SK-N-DZ (cell line): ENCODE measurements around the gene FZD7.

ENCODE experiments used
- DNase-seq: peaks from one replicate; pipeline ENCODE4 v3.0.0-alpha.2; 2015; ENCODE audit warnings: low spot score

The FZD7 gene

DNA sequence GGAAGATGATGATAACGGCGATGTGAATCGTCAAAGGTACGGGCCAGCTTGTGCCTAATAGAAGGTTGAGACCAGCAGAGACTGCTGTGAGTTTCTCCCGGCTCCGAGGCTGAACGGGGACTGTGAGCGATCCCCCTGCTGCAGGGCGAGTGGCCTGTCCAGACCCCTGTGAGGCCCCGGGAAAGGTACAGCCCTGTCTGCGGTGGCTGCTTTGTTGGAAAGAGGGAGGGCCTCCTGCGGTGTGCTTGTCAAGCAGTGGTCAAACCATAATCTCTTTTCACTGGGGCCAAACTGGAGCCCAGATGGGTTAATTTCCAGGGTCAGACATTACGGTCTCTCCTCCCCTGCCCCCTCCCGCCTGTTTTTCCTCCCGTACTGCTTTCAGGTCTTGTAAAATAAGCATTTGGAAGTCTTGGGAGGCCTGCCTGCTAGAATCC lies 3.0 kb downstream of the FZD7 start:
- DNase-seq = no peak

DNA sequence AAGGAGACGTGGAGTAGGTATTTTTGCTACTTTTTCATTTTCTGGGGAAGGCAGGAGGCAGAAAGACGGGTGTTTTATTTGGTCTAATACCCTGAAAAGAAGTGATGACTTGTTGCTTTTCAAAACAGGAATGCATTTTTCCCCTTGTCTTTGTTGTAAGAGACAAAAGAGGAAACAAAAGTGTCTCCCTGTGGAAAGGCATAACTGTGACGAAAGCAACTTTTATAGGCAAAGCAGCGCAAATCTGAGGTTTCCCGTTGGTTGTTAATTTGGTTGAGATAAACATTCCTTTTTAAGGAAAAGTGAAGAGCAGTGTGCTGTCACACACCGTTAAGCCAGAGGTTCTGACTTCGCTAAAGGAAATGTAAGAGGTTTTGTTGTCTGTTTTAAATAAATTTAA lies 3.4 kb downstream of the FZD7 start:
- no peak for DNase-seq

DNA sequence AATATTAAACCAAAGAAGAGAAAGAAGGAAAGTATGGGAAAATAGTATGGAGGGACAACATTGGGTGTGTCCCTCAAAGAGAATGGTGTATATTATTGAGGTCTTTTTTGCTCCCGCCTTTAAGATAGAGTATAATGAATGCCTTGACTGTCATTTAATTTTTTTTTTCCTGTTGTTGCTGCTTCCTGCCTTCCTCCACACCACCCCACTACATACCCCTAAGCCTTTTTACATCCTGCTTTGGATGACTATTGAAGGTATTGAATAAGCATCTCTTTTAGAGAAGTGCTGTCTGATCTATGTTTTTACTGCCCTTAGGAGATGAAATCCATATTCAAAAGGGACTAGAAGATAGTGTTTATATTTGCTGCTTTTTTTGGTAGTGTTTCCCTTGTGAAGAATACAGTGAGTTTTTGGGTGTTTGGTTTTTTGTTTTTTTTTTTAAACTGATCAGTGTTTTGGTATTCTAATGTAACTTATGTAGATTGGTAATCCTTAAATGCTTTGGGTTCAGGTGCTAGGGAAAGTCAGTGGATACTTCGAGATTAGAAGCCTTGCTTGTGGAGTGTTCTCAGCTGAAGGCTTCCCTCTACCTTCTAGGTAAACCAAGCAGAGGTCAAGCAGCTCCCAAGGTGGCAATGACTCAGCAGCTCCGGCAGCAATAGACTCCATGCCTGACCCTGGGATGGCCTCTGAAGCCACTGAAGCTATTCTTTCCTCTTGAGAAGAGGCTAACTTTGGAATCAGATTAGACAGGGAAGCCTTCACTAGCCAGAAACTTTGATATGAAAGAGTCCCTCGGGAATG lies 5.0 kb downstream of the FZD7 start:
- DNase-seq = no peak

DNA sequence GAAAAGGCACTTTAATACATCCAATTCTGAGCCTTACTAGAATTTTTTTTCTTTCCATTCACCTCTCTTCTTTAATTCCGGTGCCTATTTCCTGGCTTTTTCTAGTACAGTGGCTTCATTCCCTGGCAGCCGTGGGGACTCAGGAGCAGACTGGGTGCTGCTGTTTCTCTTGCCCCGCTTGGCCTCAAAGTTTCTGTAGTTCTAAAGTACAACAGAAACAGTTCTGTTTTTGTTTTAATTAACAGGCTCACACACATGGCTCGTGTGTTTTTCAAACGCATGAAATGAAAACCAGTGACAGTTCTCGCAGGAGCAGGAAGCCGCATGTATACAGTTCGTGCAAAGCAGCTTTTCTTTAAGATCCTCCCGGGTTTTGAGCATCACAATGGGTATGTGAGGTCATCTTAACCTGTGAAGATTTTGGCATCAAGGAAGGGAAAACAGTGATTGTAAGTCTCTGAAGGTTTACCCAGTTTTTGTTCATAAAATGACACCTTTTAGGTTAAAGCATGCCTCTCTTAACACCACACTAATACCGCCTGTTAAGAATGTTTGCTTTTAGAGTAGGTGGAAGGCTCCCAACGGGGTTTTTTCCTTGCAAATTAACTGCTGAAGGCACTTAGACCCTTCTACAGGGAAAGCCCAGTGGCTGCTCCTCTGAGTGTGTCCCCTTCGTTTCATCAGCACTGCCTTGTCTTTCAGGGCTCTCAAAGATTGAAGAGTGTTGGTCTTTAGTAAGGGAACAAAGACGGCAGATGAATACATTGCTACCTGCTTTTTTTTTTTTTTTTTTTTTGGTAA lies 5.8 kb downstream of the FZD7 start:
- no peak for DNase-seq

DNA sequence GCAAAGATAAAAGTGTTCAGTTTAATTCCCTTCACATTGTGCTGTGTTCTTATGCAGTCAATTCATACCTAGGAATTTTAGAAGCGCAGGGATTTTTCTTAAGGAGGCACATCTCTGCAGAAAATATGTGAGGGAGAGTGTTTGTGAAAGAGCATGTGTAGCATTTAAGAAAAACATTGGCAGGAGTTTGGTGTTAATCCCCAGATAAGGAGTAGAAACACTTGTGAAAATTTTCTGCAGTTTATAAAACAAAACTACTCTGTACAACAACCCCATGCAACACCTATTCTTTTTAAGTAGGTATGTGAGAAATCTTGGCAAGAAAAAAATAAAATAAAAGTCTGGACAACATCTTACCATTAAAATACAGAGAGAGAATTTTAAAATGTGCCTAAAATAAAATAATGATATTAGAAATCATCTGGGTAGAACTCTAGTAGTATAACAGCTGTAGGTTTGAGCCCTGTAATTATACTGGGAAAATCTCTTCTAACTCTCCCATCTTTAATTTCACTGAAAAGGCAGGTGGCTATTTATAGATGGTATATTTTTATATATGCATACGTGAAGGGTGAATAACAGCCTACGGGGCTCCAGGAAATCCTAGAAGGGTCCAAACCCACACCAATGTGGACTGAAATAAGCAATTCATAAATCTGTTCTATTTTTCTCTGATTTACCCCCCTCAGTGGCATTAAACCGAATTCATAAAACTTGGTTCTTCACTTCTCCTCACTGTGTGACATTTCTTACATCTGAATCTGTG lies 6.6 kb downstream of the FZD7 start:
- DNase-seq = no peak

DNA sequence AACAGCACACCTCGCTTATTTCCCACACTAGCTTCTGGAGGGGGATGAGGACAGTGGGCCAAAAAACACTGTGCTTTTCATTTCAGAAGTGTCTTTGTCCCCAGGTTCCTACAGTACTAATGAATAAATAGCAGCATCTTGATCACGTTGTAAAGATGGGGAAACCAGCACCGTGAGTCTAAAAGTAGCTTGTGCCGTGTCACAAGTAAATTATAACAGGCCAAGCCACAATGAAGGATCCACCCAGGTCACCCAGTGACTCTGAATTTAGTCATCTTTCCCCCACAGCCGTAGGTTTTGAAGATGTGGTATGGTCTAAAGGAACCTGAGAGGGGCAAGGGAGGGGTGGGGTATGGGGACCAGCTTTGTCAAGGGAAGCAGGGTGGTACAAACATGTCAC lies 8.8 kb downstream of the FZD7 start:
- no peak for DNase-seq

DNA sequence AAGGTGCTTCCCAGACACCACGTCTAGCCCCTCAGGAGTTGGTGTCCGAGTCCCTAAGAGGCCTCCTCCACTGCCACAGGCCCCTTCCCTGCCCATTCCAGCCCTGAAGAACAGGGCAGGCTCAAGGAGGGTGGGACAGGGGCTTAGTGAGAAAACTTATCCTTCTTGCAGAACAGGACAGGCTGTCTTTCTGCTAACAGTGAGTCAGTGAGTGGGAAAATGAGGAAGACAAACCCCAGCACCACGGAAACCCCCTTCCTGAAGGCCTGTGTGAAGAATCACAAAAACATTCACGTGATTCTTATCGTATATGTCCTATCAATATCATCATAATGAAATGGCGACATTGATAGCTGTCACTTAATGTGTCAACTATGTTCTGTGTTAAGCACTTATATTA lies 9.8 kb downstream of the FZD7 start:
- no peak for DNase-seq

DNA sequence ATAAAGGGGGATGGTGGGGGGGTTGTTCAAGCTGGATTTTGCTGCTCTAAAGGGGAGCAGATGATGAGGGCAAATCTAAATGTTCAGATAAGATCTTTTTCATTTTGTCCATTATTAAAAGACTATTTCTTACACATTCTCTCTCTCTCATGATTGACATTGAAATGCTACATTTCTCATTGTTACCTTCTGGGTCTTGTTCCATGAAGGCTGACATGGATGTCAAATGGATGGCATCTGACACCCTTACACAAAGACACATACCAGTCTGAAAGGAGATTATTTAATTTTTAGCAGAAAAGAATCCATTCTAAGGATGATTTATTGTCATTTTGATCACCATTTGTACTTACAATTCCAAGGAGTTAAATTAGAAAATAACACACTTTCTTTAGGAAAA lies 11.1 kb downstream of the FZD7 start:
- no peak for DNase-seq

DNA sequence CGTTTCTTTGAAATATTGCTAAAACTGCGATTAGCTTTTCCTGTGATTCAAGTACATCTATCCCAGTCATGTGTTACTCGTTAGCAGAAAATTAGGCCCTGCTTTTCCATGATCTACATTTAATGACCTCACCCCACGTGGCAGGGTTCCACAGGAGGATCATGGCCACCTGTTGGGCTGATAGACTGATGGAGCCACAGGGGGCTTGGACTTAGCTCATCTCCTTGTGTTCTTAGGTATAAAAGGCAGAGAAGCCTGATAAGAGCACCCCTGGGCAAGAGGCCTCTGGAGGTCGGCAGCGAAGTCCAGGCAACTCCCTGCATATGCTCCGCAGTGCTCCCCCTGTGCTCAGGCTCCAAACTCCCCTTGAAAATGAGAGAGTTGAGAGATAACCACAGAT lies 12.9 kb downstream of the FZD7 start:
- no peak for DNase-seq

DNA sequence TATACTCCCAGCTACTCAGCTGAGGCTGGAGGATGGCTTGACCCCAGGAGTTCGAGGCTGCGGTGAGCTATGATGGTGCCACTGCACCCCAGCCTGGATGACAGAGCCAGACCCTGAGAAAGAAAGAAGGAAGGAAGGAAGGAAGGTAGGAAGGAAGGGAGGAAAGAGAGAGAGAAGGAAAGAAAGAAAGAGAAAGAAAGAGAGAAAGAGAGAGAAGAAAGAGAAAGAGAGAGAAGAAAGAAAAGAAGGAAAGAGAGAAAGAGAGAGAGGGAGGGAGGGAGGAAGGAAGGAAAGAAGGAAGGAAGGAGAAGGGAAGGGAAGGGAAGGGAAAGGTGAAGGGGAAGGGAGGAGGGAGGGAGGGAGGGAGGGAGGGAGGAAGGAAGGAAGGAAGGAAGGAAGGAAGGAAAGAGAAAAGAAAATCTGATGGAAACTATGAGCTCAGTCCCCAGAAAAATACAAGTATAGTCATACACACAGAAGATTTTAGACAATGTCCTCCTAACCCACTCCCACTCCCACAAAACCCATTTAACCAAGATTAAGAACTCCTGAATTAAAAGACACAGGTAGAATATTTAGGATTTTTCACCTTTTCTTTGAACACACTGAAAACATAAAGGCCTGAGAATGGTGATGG lies 15.6 kb downstream of the FZD7 start:
- DNase-seq = no peak

DNA sequence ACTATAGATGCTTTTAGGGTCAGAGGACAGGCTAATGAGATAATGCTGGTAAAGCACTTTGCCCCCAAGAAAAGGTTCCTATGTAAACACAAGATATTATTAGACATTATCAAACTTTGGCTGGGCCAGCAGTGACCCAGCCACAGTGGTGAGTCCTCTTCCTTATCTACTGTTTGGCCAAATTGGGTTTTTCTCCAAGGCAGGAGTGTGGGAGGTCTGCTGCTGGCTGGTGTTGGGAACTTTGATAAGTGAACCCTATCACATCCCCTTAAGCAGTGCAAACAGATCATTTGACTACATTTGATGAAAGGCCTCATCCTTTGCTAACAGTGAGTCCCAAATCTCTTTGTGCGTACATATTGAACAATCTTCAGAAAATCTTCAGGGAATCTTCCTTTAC lies 16.2 kb downstream of the FZD7 start:
- DNase-seq = no peak

DNA sequence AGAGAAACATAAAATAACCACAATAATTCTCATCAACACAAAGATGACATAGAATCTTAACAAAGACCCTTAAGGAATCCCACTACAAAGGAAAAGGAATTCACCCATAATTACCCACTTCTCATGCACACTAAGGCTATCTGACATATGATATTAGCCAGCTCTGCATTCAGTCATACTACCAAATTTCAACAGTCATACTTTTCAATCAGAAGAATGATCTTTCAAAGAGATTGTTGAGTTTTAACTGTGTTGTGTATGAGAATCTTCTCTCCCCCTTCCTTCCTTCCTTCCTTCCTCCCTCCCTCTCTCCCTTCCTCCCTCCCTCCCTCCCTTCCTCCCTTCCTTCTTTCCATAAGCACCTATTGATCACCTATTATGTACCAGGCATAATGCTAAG lies 17.0 kb downstream of the FZD7 start:
- no peak for DNase-seq

DNA sequence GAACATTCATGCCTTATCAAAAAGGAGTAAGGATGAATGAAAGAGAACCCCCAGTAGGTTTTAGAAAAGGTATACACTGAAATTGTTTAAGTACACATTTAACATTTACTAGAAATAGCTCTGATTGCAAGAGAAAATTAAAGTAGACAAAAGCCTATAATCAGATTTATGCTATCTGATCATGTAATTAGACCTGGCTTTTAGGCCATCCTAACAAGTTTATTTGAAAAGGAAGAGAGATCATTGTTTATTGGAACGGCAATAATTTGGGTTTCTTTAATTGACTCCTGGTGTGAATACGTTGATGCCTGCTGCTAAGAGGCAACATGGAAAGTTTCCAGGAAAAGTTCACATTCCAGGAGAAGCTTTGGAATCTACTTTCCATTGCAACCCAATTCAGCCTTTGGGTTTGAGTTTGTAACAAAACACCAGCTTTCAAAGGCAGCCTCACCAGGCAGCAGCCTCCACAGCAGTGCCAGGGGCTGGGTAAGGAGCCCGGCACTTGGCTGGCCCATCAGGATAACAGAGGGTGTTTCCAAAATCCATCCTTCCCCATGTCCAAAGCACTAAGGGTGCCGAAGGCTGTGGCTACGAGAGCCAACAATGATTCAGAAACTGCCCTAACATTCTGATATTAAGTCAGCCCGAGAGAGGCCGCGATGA lies 18.0 kb downstream of the FZD7 start:
- DNase-seq = no peak

DNA sequence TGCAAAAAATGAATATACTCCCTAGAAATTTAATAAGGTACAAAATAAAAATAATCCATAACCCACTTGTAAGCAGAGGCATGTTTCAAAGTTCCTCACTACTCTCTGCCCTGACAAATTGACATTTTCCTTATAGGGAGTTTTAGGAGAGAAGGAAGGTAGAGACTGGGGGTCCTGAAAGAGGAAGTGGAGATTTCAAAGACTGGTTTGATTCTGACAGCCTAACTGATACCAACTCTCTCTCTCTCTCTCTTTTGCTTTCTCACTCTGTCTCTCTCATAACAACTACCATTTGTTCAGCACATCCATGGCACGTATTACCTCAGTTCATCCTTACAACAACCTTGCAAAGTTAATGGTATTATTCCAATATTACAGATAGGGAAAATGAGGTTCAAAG lies 18.6 kb downstream of the FZD7 start:
- no peak for DNase-seq

DNA sequence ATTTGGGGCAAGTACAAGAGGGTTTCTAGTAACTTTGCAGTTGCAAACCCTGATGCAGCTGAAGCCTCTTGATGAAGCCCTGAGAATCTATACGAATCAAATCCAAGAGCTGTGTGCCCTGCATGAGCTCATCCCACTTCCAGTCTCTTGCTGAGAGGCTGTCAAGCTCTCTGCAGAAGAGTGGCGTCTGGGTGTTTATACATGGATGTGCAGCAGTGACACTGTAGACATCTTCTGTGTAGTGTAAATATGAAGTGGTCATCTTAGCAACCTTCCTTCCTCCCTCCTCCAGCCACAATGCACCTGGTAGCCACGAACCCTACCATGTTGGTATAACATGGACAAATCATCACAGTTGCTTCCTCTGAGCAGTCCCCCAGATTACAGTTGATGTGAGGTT lies 21.0 kb downstream of the FZD7 start:
- no peak for DNase-seq

DNA sequence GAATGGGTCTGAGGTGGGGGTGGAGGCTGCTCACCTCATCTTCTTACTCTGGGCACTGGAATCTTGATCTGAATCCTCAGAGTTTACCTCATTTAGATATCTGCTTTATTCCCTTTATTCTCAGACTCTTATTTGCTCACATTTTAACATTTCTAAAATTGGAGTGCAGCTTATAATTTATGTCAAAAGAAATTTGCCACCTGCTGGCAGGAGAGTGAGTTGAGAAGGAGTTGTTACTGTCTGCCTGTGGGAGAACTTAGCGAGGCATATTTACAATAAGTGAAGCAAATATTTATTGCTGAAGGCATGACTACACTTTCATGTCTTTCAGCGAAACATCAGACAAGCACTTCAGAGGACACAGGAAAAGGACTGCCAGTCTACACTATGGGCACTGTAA lies 23.0 kb downstream of the FZD7 start:
- DNase-seq = no peak

DNA sequence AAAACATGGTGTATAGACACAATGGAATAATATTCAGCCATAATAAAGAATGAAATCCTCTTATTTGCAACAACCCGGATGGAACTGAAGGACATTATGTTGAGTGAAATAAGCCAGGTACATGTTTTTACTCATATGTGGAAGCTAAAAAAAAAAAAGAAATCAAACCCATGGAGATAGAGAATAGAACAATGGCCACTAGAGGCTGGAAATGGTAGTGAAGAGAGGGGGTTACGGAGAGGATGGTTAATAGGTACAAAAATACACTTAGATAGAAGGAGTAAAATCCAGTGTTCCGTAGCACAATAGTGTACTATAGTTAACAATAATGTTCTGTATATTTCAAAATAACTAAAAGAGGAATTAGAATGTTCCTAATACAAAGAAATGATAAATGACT lies 26.6 kb downstream of the FZD7 start:
- DNase-seq = no peak

DNA sequence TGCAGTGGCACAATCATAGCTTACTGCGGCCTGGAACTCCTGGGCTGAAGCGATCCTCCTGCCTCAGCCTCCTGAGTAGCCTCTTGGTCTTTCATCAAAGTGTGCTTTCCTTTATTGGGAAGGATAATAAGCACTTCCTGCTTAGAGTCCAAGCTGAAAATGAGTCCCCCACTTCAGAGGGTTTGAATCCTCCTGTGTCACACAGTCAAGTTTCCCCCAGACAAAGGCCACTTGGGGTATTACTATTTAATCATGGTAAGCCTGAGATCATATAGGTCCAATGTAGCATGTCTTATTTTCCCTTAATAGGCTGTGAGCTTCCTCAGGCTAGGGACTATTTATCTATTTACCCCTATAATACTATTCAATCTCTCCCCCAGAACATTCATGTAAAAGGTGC lies 28.0 kb downstream of the FZD7 start:
- DNase-seq = no peak

DNA sequence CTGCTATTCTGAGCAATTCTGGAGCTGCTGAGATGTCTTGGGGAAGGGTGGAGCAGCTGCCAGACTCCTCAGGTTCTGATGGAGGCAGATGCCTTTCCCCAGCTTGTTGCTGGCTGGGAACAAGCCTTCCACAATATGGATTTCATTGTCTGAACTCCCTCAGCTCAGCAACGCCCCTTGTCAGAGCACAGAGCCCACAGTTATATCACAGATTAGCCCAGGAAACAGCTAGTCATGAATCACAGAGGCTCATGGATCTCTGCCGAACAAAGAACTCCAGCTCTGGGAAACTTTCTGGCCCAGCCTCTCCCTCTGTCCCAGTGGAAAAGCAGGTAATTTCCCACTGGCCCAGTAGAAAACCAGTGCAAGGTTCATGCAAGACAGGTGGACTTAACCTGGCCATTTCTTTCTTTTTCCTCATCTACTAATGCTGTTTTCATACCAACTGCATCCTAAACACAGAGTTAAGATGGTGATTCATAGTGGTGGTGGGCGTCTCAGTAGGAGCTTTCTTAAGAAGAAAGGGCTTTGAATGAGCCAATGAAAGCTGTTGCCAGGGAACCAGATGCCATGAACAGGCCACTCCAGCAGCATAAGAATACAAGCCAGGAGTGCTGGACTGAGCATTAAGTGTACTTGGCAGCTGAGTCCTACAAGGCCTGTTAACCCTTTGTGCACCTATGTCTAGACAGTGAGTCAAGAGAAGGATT lies 30.7 kb downstream of the FZD7 start:
- DNase-seq = no peak

DNA sequence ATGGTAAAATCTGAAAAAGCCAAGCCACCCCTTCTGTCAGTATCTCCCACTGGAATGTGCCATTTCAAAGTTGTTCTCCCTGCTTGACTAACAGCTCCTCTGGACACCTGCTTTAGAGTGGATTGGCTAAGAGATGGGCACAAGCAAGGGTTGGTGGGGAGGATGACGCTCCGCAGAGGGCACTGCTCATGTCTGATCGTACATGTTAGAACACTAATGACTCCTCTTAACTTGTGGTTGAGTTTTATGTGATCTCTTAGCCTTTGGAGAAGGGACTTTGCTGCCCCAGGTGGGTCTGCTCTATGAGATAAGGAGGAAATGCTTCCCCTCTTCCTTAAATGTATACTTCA lies 31.2 kb downstream of the FZD7 start:
- no peak for DNase-seq

DNA sequence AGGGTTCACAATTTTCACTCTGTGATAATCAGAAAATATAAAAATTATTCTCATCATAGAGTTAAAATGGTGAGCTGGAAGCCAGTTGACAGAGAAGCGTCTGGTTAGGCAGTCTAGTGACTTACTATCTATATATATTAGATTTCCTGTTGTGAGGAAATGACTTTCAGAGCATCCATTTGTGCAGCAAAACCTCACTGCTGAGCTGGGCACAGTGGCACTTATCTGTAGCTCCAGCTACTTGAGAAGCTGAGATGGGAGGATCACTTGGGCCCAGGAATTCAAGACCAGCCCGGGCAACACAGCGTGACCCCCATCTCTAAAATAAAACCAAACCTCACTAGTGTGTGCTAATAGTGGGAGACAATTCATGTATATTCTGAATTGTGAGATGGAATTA lies 32.2 kb downstream of the FZD7 start:
- DNase-seq = no peak
